GM12875 (cell line): ENCODE results near the gene SLC38A8.

Source experiments
- H3K4me3 ChIP-seq: one replicate; pipeline ENCODE4 v1.5.1; 2011; ENCODE audit warnings: low read depth, low read length, control low read depth
- CTCF ChIP-seq: IDR thresholded peaks from 2 replicates; pipeline ENCODE4 v1.5.1; 2011; ENCODE audit warnings: low read depth, mild to moderate bottlenecking, control low read depth, inconsistent platforms, low read length, moderate library complexity, borderline replicate concordance; ENCODE audit not compliant: insufficient read depth

The SLC38A8 gene

GRCh38 chr16:84024854-84025253 is 17.7 kb downstream of the SLC38A8 start:
- TF ChIP-seq CTCF: no peak
- no peak overlapping the region for H3K4me3 ChIP-seq

GRCh38 chr16:84022644-84023043 is 20.0 kb downstream of the SLC38A8 start:
- TF ChIP-seq CTCF: no peak
- no peak overlapping the region for H3K4me3 ChIP-seq

- H3K4me3 ChIP-seq: no peak overlapping the region
- TF ChIP-seq CTCF: no peak
These were observed 21.1 kb downstream of the SLC38A8 start for GRCh38 chr16:84021488-84021887.

GRCh38 chr16:84020353-84020752 is 22.2 kb downstream of the SLC38A8 start:
- H3K4me3 ChIP-seq: no peak overlapping the region
- no peak for TF ChIP-seq CTCF

GRCh38 chr16:84018710-84019109 is 23.9 kb downstream of the SLC38A8 start:
- no peak overlapping the region for H3K4me3 ChIP-seq
- TF ChIP-seq CTCF: no peak

GRCh38 chr16:84016477-84016876 is 26.1 kb downstream of the SLC38A8 start:
- no peak overlapping the region for H3K4me3 ChIP-seq
- no peak for TF ChIP-seq CTCF

- TF ChIP-seq CTCF: no peak
These were observed 27.2 kb downstream of the SLC38A8 start for GRCh38 chr16:84015399-84015798.

More at GRCh38 chr16:84015399-84015798, 27.2 kb downstream of the SLC38A8 start:
- H3K4me3 ChIP-seq: no peak overlapping the region
